SK-N-SH (cell line): ENCODE measurements around the gene PDHB. TPM values are rescaled to one million over a fixed set of nuclear protein-coding genes. Genes with fewer than 3 reads are reported as not detected.
A peak's percentile ranks its signal among the peaks of the same experiment; 100 is the strongest.

Source experiments
- CTCF ChIA-PET: fragments of 300-600, 350-600 bp; formaldehyde crosslinking; extraction: SDS; loops from one replicate; lab custom pipeline; 2021; lab: Yijun Ruan, JAX
- POLR2A ChIA-PET: fragments of 350-600 bp; sonication (Branson Sonifier 250); formaldehyde crosslinking; extraction: SDS; loops from one replicate; lab custom pipeline; 2020; ENCODE audit warnings: antibody characterized with exemption, inconsistent platforms; lab: Yijun Ruan, JAX
- DNase-seq: peaks from one replicate; pipeline ENCODE4 v3.0.0; 2012
- H2AFZ ChIP-seq: fragments of 200-600 bp; sonication (generic); 2 replicates; pipeline ENCODE4 v1.8.1; 2016; ENCODE audit warnings: antibody characterized with exemption, mild to moderate bottlenecking, low read depth
- H3F3A ChIP-seq: fragments of 200-600 bp; sonication (generic); replicated peaks from 2 replicates; pipeline ENCODE3; 2016; ENCODE audit warnings: antibody characterized with exemption, mild to moderate bottlenecking; ENCODE audit not compliant: insufficient read depth
- H3K27ac ChIP-seq, 2 experiments: fragments of 200-500 bp in 1 of 2; fragments of 200-600 bp in 1 of 2; sonication (Bioruptor generic) in 1 of 2; sonication (generic), shearing (Covaris generic) in 1 of 2; 2 replicates each; pipeline versions ENCODE4 v1.5.1 to v1.6.1; 2014 to 2016; ENCODE audit warnings: low read depth in 2 of 2, inconsistent platforms in 1 of 2, low read length in 1 of 2, mild to moderate bottlenecking in 1 of 2, mixed read lengths in 1 of 2
- H3K27me3 ChIP-seq: fragments of 200-600 bp; sonication (generic), shearing (Covaris generic); 2 replicates; pipeline ENCODE4 v1.6.1; 2016; ENCODE audit warnings: mixed run types; ENCODE audit not compliant: insufficient read depth
- H3K36me3 ChIP-seq, 2 experiments: fragments of 200-500 bp in 1 of 2; fragments of 200-600 bp in 1 of 2; sonication (Bioruptor generic) in 1 of 2; sonication (generic) in 1 of 2; replicated peaks in 1 of 2; 2 replicates each; pipeline versions ENCODE3 to v1.5.1; 2014 to 2016; ENCODE audit warnings: low read length in 1 of 2, mild to moderate bottlenecking in 1 of 2; ENCODE audit not compliant: insufficient read depth in 2 of 2, control insufficient read depth in 1 of 2
- H3K4me1 ChIP-seq, 2 experiments: fragments of 200-500 bp in 1 of 2; fragments of 200-600 bp in 1 of 2; sonication (Bioruptor generic) in 1 of 2; sonication (generic), shearing (Covaris generic) in 1 of 2; 2 replicates each; pipeline versions ENCODE4 v1.5.1 to v1.6.1; 2014 to 2016; ENCODE audit warnings: low read depth in 1 of 2, low read length in 1 of 2, mixed run types in 1 of 2; ENCODE audit not compliant: insufficient read depth in 2 of 2, control insufficient read depth in 1 of 2
- H3K4me2 ChIP-seq: fragments of 200-600 bp; sonication (generic), shearing (Covaris generic); 2 replicates; pipeline ENCODE4 v1.6.1; 2017; ENCODE audit warnings: mixed run types
- H3K4me3 ChIP-seq, 2 experiments: fragments of 200-500 bp in 1 of 2; fragments of 200-600 bp in 1 of 2; sonication (Bioruptor generic) in 1 of 2; sonication (generic), shearing (Covaris generic) in 1 of 2; 2 replicates each; pipeline versions ENCODE4 v1.5.1 to v1.8.1; 2014 to 2016; ENCODE audit warnings: low read depth in 2 of 2, inconsistent platforms in 1 of 2, low read length in 1 of 2, mild to moderate bottlenecking in 1 of 2, mixed read lengths in 1 of 2, moderate library complexity in 1 of 2
- H3K79me2 ChIP-seq: fragments of 200-600 bp; sonication (generic); 2 replicates; pipeline ENCODE4 v1.8.1; 2017; ENCODE audit warnings: mild to moderate bottlenecking; ENCODE audit not compliant: insufficient read depth
- H3K9ac ChIP-seq: fragments of 200-600 bp; sonication (generic); 2 replicates; pipeline ENCODE4 v1.6.1; 2017; ENCODE audit warnings: mixed run types
- H3K9me2 ChIP-seq: fragments of 200-600 bp; sonication (generic); 2 replicates; pipeline ENCODE4 v1.6.1; 2017; ENCODE audit warnings: mixed run types
- H3K9me3 ChIP-seq: fragments of 200-600 bp; sonication (generic); 2 replicates; pipeline ENCODE4 v1.6.1; 2017; ENCODE audit warnings: mixed run types, mild to moderate bottlenecking, moderate library complexity
- H4K20me1 ChIP-seq: fragments of 200-600 bp; sonication (generic); 2 replicates; pipeline ENCODE4 v1.6.1; 2017; ENCODE audit warnings: mild to moderate bottlenecking, mixed run types; ENCODE audit not compliant: insufficient read depth
- CTCF ChIP-seq: fragments of 200-600 bp; sonication (generic); IDR thresholded peaks from 2 replicates; pipeline ENCODE4 v1.6.1; 2017; ENCODE audit warnings: antibody characterized with exemption, mild to moderate bottlenecking, moderate library complexity
- EP300 ChIP-seq, 2 experiments: IDR thresholded peaks; 2 replicates each; pipeline versions ENCODE4 v1.4.0 to v1.6.1; 2012; ENCODE audit warnings: borderline replicate concordance in 1 of 2, low read depth in 1 of 2, low read length in 1 of 2
- FOSL2 ChIP-seq: IDR thresholded peaks from 2 replicates; pipeline ENCODE4 v1.4.0; 2012; ENCODE audit warnings: low read depth, mild to moderate bottlenecking, moderate library complexity, borderline replicate concordance
- FOXJ3 ChIP-seq: sonication (generic); formaldehyde crosslinking; IDR thresholded peaks from 2 replicates; pipeline ENCODE4 v1.5.1; 2020; ENCODE audit warnings: mild to moderate bottlenecking, missing genetic modification reagents
- JUND ChIP-seq: IDR thresholded peaks from 2 replicates; pipeline ENCODE4 v1.4.0; 2012
- MEF2A ChIP-seq: IDR thresholded peaks from 2 replicates; pipeline ENCODE4 v1.4.0; 2012; ENCODE audit warnings: low read depth, borderline replicate concordance
- MXI1 ChIP-seq: IDR thresholded peaks from 2 replicates; pipeline ENCODE4 v1.6.1; 2012; ENCODE audit warnings: mild to moderate bottlenecking, low read depth, low read length, improper control_type of control experiment
- NFIC ChIP-seq: IDR thresholded peaks from 2 replicates; pipeline ENCODE4 v1.4.0; 2012; ENCODE audit warnings: borderline replicate concordance
- PBX3 ChIP-seq: IDR thresholded peaks from 2 replicates; pipeline ENCODE4; 2012
- POLR2AphosphoS5 ChIP-seq: IDR thresholded peaks from 2 replicates; pipeline ENCODE4 v1.6.1; 2012; ENCODE audit warnings: low read depth, low read length
- RAD21 ChIP-seq: IDR thresholded peaks from 2 replicates; pipeline ENCODE4 v1.6.1; 2012; ENCODE audit warnings: mild to moderate bottlenecking, low read length
- RCOR1 ChIP-seq: fragments of 150-350 bp; IDR thresholded peaks from 2 replicates; pipeline ENCODE4 v1.6.1; 2017; ENCODE audit warnings: antibody characterized with exemption, low read length
- REST ChIP-seq: IDR thresholded peaks from 2 replicates; pipeline ENCODE4 v1.6.1; 2012; ENCODE audit warnings: mild to moderate bottlenecking, low read depth, low read length, moderate library complexity
- SIN3A ChIP-seq: IDR thresholded peaks from 2 replicates; pipeline ENCODE4 v1.6.1; 2012; ENCODE audit warnings: low read depth, mild to moderate bottlenecking, low read length, moderate library complexity, borderline replicate concordance
- SMC3 ChIP-seq: IDR thresholded peaks from 2 replicates; pipeline ENCODE4 v1.6.1; 2012; ENCODE audit warnings: low read depth, low read length, improper control_type of control experiment
- WGBS: methylation state at CpG from one replicate; pipeline ENCODE4 v1.1.6; 2017; ENCODE audit warnings: low lambda C conversion rate; 5-methylcytosine and 5-hydroxymethylcytosine counted together
- polyA plus RNA-seq, 3 experiments: library from polyadenylated mRNA; depleted of rRNA; stranded (reverse); fragments of >200 nt; gene quantifications; 2 replicates each; pipeline ENCODE4 v1.2.3, GENCODE V29; 2012
- TF ChIP-seq, protein P1 (sequence below): IDR thresholded peaks from 2 replicates; pipeline ENCODE4 v1.4.0; 2012; ENCODE audit warnings: low read depth
- TF ChIP-seq, protein P2 (sequence below): IDR thresholded peaks from 2 replicates; pipeline ENCODE4 v1.4.0; 2012; ENCODE audit warnings: low read depth, borderline replicate concordance

Gene PDHB
- polyA plus RNA-seq, 1 of the 3 experiments (the other 2 are of a cell fraction) = 87.5 TPM

DNA sequence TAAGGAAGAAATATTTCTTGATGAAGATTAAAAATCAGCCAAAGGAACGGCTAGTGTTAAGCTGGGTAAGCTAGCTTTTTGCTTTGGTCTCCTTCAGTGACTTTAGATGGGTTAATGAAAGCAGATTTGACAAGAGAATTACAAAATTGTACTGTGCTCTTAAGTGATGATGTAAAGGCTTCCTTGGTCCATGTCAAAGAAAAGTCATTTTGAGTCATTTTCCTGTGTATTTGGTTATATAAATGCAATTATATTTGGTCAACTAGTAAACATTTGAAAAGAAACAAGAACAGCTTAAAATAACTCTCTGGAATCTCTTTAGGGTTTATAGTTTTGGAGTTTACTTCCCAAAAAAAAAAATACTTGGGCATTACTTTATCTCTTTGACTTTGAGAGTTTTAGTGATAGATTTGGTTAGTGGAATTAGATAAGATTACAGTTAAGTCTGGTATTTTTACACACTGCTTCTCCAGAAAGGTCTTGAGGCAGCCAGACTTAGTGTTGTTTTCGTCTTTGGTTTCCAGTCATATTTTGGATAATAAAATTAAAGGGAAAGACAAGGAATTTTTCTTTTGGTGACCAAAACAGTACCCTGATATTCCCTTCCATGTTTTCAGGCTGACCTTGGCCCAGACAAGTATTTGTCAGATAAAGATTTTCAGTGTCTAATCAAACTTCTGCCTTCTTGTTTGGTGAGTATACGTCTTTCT, 42.3 kb downstream of the PDHB start:
- peaks cover 13% of the 10 kb centered on the region in 2 experiments for H3K36me3 ChIP-seq
- H3K9ac ChIP-seq = no peak overlapping the region
- H3K27ac ChIP-seq = peak overlapping the region in 1 of 2 experiments; percentile 29; a peak in 2 of 4 replicates
- H3K4me3 ChIP-seq = no peak overlapping the region
- H3K9me2 ChIP-seq = no peaks in the 10 kb centered on the region
- 0 out of 2 replicates have a peak overlapping the region, but pooled peaks have one; percentile 17 for H3K4me2 ChIP-seq
- H3K4me1 ChIP-seq = peaks cover 3 to 32% of the 10 kb centered on the region in 2 experiments
- H3K9me3 ChIP-seq = no peaks in the 10 kb centered on the region
- whole genome bisulfite sequencing = 71% methylated on average over 3 of the region's 3 CpGs
- DNase-seq = no peak
- H4K20me1 ChIP-seq = no peaks in the 10 kb centered on the region
- peaks cover 8% of the 10 kb centered on the region for H3F3A ChIP-seq
- POLR2A ChIA-PET = no interaction called here
- no peaks in the 10 kb centered on the region for H3K27me3 ChIP-seq
- CTCF ChIA-PET = interaction anchor here (0.6 to 0.8 kb wide), 3 partner anchors 57 to 85 kb away, joined by 3 read pairs; partner anchors contain the start of genes HTD2 and RPP14
- no peak overlapping the region for H2AFZ ChIP-seq
- no peaks in the 10 kb centered on the region for H3K79me2 ChIP-seq
- TF ChIP-seq NFIC (no peak), PBX3 (no peak), EP300 (IDR thresholded peaks at IDR 0.05; ENCODE audit: borderline replicate concordance in 1 of 2, low read depth in 1 of 2, low read length in 1 of 2) (no peak), CTCF (no peak), RAD21 (no peak), FOXJ3 (CRISPR knock-in tag) (no peak)
- TF ChIP-seq, protein P1, sequence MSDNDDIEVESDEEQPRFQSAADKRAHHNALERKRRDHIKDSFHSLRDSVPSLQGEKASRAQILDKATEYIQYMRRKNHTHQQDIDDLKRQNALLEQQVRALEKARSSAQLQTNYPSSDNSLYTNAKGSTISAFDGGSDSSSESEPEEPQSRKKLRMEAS = no peak

- no peak overlapping the region for H3K9ac ChIP-seq
- no peak for TF ChIP-seq SIN3A
- TF ChIP-seq MXI1 = peak; percentile 58; the same call in 1 of the 2 replicates
- peak in 1 of 2 experiments; percentile 31; a peak in 1 of 4 replicates for TF ChIP-seq EP300 (IDR thresholded peaks at IDR 0.05; ENCODE audit: borderline replicate concordance in 1 of 2, low read depth in 1 of 2, low read length in 1 of 2)
- peak; percentile 64 for TF ChIP-seq RCOR1
- no peak for TF ChIP-seq SMC3
- TF ChIP-seq MEF2A = no peak
- TF ChIP-seq NFIC = peak; percentile 12; the same call in 1 of the 2 replicates
- 0 out of 2 replicates have a peak, but pooled peaks have one; percentile 11 for TF ChIP-seq JUND
- 0 out of 2 replicates have a peak, but pooled peaks have one; percentile 4 for TF ChIP-seq FOSL2
- TF ChIP-seq, protein P2, sequence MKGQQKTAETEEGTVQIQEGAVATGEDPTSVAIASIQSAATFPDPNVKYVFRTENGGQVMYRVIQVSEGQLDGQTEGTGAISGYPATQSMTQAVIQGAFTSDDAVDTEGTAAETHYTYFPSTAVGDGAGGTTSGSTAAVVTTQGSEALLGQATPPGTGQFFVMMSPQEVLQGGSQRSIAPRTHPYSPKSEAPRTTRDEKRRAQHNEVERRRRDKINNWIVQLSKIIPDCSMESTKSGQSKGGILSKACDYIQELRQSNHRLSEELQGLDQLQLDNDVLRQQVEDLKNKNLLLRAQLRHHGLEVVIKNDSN = no peak
- no peak for TF ChIP-seq REST
- no peak for TF ChIP-seq POLR2AphosphoS5
These were observed 45.0 kb downstream of the PDHB start for GRCh38 chr3:58388550-58389091.

More at GRCh38 chr3:58388550-58389091, 45.0 kb downstream of the PDHB start:
- no peak overlapping the region for H3K4me3 ChIP-seq
- POLR2A ChIA-PET = no interaction called here
- CTCF ChIA-PET = interaction anchor here (0.9 to 1.2 kb wide), 4 partner anchors 15 to 75 kb away, joined by 3 to 7 read pairs (median 4); no protein-coding TSS in a partner anchor
- no peak overlapping the region; the same call in 1 of the 2 replicates for H3K4me2 ChIP-seq
- no peaks in the 10 kb centered on the region for H3K9me2 ChIP-seq
- H2AFZ ChIP-seq = no peak overlapping the region
- H4K20me1 ChIP-seq = no peaks in the 10 kb centered on the region
- peaks cover 13 to 41% of the 10 kb centered on the region in 2 experiments for H3K4me1 ChIP-seq
- H3K79me2 ChIP-seq = no peaks in the 10 kb centered on the region
- peak overlapping the region; percentile 68 to 89 for H3K27ac ChIP-seq
- peak; percentile 47 for DNase-seq
- peaks cover 28% of the 10 kb centered on the region for H3F3A ChIP-seq
- H3K9me3 ChIP-seq = no peaks in the 10 kb centered on the region
- no peaks in the 10 kb centered on the region for H3K27me3 ChIP-seq
- H3K36me3 ChIP-seq = peaks cover 0 to 4% of the 10 kb centered on the region in 2 experiments
